Neural progenitor cell (in vitro differentiated cells): Measurements from ENCODE around the gene GRAMD4. TPM values are rescaled to one million over a fixed set of nuclear protein-coding genes. Genes with fewer than 3 reads are reported as not detected.

Experiments used
- DNase-seq: peaks from one replicate; pipeline ENCODE4 v3.0.0-alpha.2; 2016; ENCODE audit warnings: low spot score
- H2AFZ ChIP-seq: fragments of 200-600 bp; sonication (generic); replicated peaks from 2 replicates; pipeline ENCODE4 v1.6.1; 2016; ENCODE audit warnings: antibody characterized with exemption
- H3F3A ChIP-seq: fragments of 200-600 bp; sonication (generic); 2 replicates; pipeline ENCODE4 v1.6.1; 2016; ENCODE audit warnings: antibody characterized with exemption, low read depth
- H3K27ac ChIP-seq: fragments of 200-600 bp; sonication (generic); 2 replicates; pipeline ENCODE4 v1.5.1; 2016; ENCODE audit warnings: mild to moderate bottlenecking
- H3K27me3 ChIP-seq: fragments of 200-600 bp; sonication (generic); 2 replicates; pipeline ENCODE4 v1.6.1; 2016; ENCODE audit warnings: mild to moderate bottlenecking, moderate library complexity
- H3K36me3 ChIP-seq: fragments of 200-600 bp; sonication (generic); 2 replicates; pipeline ENCODE4 v1.5.1; 2016
- H3K4me1 ChIP-seq: fragments of 200-600 bp; sonication (generic); 2 replicates; pipeline ENCODE4 v1.6.1; 2016; ENCODE audit warnings: mixed run types
- H3K4me2 ChIP-seq: fragments of 200-600 bp; sonication (generic); 2 replicates; pipeline ENCODE4 v1.6.1; 2016
- H3K4me3 ChIP-seq: fragments of 200-600 bp; sonication (generic); 2 replicates; pipeline ENCODE4 v1.5.1; 2016
- H3K79me2 ChIP-seq: fragments of 200-600 bp; sonication (generic); 2 replicates; pipeline ENCODE4 v1.6.1; 2016; ENCODE audit warnings: low read depth
- H3K9ac ChIP-seq: fragments of 200-600 bp; sonication (generic); 2 replicates; pipeline ENCODE4 v1.6.1; 2016
- H3K9me3 ChIP-seq: fragments of 200-600 bp; sonication (generic); 2 replicates; pipeline ENCODE4 v1.5.1; 2016; ENCODE audit warnings: low read depth
- H4K20me1 ChIP-seq: fragments of 200-600 bp; sonication (generic); 2 replicates; pipeline ENCODE4 v1.6.1; 2016; ENCODE audit warnings: low read depth
- H3K27ac Mint-ChIP-seq: 3 replicates; pipeline ENCODE4 v1.8.0; 2021; ENCODE audit warnings: mixed read lengths
- H3K27me3 Mint-ChIP-seq: 2 replicates; pipeline ENCODE4 v1.8.0; 2022; ENCODE audit warnings: low read depth, mild to moderate bottlenecking, inconsistent platforms, moderate library complexity, mixed read lengths; ENCODE audit not compliant: insufficient read depth
- H3K36me3 Mint-ChIP-seq: 3 replicates; pipeline ENCODE4 v1.8.0; 2021; ENCODE audit warnings: mixed read lengths
- H3K4me1 Mint-ChIP-seq: 3 replicates; pipeline ENCODE4 v1.8.0; 2021; ENCODE audit warnings: mixed read lengths
- H3K4me3 Mint-ChIP-seq: 3 replicates; pipeline ENCODE4 v1.8.0; 2021; ENCODE audit warnings: mild to moderate bottlenecking, moderate library complexity, mixed read lengths
- H3K9me3 Mint-ChIP-seq: 3 replicates; pipeline ENCODE4 v1.8.0; 2020; ENCODE audit warnings: mixed read lengths
- CTCF ChIP-seq: fragments of 200-600 bp; sonication (generic); IDR thresholded peaks from 2 replicates; pipeline ENCODE4 v1.5.1; 2017; ENCODE audit warnings: antibody characterized with exemption, mild to moderate bottlenecking
- EZH2 ChIP-seq: fragments of 200-600 bp; sonication (generic); IDR thresholded peaks from 2 replicates; pipeline ENCODE4 v1.6.1; 2017; ENCODE audit warnings: antibody characterized with exemption, mild to moderate bottlenecking, moderate library complexity
- EZH2phosphoT487 ChIP-seq: fragments of 200-600 bp; sonication (generic); IDR thresholded peaks from 2 replicates; pipeline ENCODE4 v1.6.1; 2017; ENCODE audit warnings: antibody characterized with exemption
- total RNA-seq: library from RNA; depleted of rRNA; stranded (reverse); fragments of >200 nt; gene quantifications from 2 replicates; pipeline ENCODE4 v1.2.3, GENCODE V29; 2015; ENCODE audit warnings: low replicate concordance

The GRAMD4 gene
- total RNA-seq, 1 donor from 2014 or later, result 32.2 TPM

- Histone ChIP-seq H4K20me1 (no peaks in the 10 kb centered on the region), H3K27me3 (no peaks in the 10 kb centered on the region), H3K4me1 (no peaks in the 10 kb centered on the region), H3K27ac (no peak overlapping the region), H3K36me3 (no peaks in the 10 kb centered on the region), H3K9me3 (no peaks in the 10 kb centered on the region), H3K4me2 (no peak overlapping the region), H2AFZ (no peak overlapping the region), H3F3A (no peaks in the 10 kb centered on the region), H3K4me3 (no peak overlapping the region), H3K9ac (no peak overlapping the region), H3K79me2 (no peaks in the 10 kb centered on the region)
- no peak overlapping the region for H3K27ac Mint-ChIP-seq
- peaks cover 10% of the 10 kb centered on the region for H3K27me3 Mint-ChIP-seq
- TF ChIP-seq EZH2phosphoT487, result no peak
- no peak for TF ChIP-seq EZH2
- TF ChIP-seq CTCF, result no peak
- H3K9me3 Mint-ChIP-seq, result no peaks in the 10 kb centered on the region
- DNase-seq, result no peak
- peaks cover 15% of the 10 kb centered on the region for H3K36me3 Mint-ChIP-seq
- H3K4me1 Mint-ChIP-seq, result no peaks in the 10 kb centered on the region
- no peak overlapping the region for H3K4me3 Mint-ChIP-seq
These were observed 71.4 kb downstream of the GRAMD4 start for GRCh38 chr22:46691571-46691970.

- Histone ChIP-seq H3K79me2 (no peaks in the 10 kb centered on the region), H2AFZ (no peak overlapping the region), H3K4me1 (no peaks in the 10 kb centered on the region), H3K4me3 (no peak overlapping the region), H3K27me3 (no peaks in the 10 kb centered on the region), H3F3A (no peaks in the 10 kb centered on the region), H3K9me3 (no peaks in the 10 kb centered on the region), H3K4me2 (no peak overlapping the region), H3K27ac (no peak overlapping the region), H3K9ac (no peak overlapping the region), H4K20me1 (no peaks in the 10 kb centered on the region), H3K36me3 (no peaks in the 10 kb centered on the region)
- no peaks in the 10 kb centered on the region for H3K9me3 Mint-ChIP-seq
- H3K27me3 Mint-ChIP-seq, result peaks cover 10% of the 10 kb centered on the region
- no peaks in the 10 kb centered on the region for H3K4me1 Mint-ChIP-seq
- TF ChIP-seq EZH2phosphoT487, result no peak
- no peak for TF ChIP-seq CTCF
- no peak for TF ChIP-seq EZH2
- H3K4me3 Mint-ChIP-seq, result no peak overlapping the region
- H3K36me3 Mint-ChIP-seq, result peaks cover 16% of the 10 kb centered on the region
- H3K27ac Mint-ChIP-seq, result no peak overlapping the region
- no peak for DNase-seq
These were observed 73.6 kb downstream of the GRAMD4 start for GRCh38 chr22:46693634-46694415.

GRCh38 chr22:46694416-46695170 lies 74.4 kb downstream of the GRAMD4 start:
- Histone ChIP-seq H3K9ac (no peak overlapping the region), H2AFZ (no peak overlapping the region), H3K4me2 (no peak overlapping the region), H3K4me3 (no peak overlapping the region), H3K27me3 (no peaks in the 10 kb centered on the region), H3K79me2 (no peaks in the 10 kb centered on the region), H3K36me3 (no peaks in the 10 kb centered on the region), H3K9me3 (no peaks in the 10 kb centered on the region), H3K27ac (no peak overlapping the region), H4K20me1 (no peaks in the 10 kb centered on the region), H3K4me1 (no peaks in the 10 kb centered on the region), H3F3A (no peaks in the 10 kb centered on the region)
- Mint-ChIP-seq H3K27me3 (peaks cover 8% of the 10 kb centered on the region), H3K9me3 (no peaks in the 10 kb centered on the region), H3K36me3 (peaks cover 21% of the 10 kb centered on the region), H3K4me3 (no peak overlapping the region), H3K27ac (peak overlapping the region; percentile 65), H3K4me1 (no peaks in the 10 kb centered on the region)
- TF ChIP-seq EZH2 (no peak), CTCF (no peak), EZH2phosphoT487 (no peak)
- no peak for DNase-seq
